GM18867 (cell line): ENCODE measurements around the gene STRN.

Experiments
- ATAC-seq: cut with Tn5 transposase; IDR thresholded peaks from one replicate; pipeline ENCODE4 v1.9.1; 2021; ENCODE audit warnings: mild to moderate bottlenecking, moderate library complexity; ENCODE audit not compliant: unreplicated experiment

Gene STRN

GRCh38 chr2:36798724-36799123, 167.6 kb downstream of the STRN start:
- ATAC-seq, result no peak

GRCh38 chr2:36797324-36798070, 168.8 kb downstream of the STRN start:
- no peak for ATAC-seq
